NCI-H1436 treated with DMSO at 0.1 percent for 48 hours (cell line): ENCODE data around the gene TSPYL4.
"Not testable (repeated sequence)": the region's sequence is repeated elsewhere in the genome, so short reads cannot be mapped to it uniquely, and the experiment has no call there.

Source experiments
- DNase-seq: peaks from one replicate; lab custom pipeline; 2025; lab: John Stamatoyannopoulos, UW

The TSPYL4 gene

GRCh38 chr6:116253505-116254296 lies at the start of gene TSPYL4:
Gene TSPYL4 (minus strand): TSS chr6:116254075. CDS start chr6:116254008, 67 bp downstream.
- DNase-seq = peak; percentile 88

- DNase-seq = no peak
These were observed 47.2 kb upstream of the TSPYL4 start for GRCh38 chr6:116301104-116301503.

GRCh38 chr6:116300566-116300965 lies 46.7 kb upstream of the TSPYL4 start:
- no peak for DNase-seq

- DNase-seq = no peak
These were observed 45.1 kb upstream of the TSPYL4 start for GRCh38 chr6:116298973-116299372.

- DNase-seq = no peak
These were observed 44.4 kb upstream of the TSPYL4 start for GRCh38 chr6:116298273-116298672.

- no peak for DNase-seq
These were observed 38.7 kb upstream of the TSPYL4 start for GRCh38 chr6:116292553-116292952.

GRCh38 chr6:116291701-116292396 lies 38.0 kb upstream of the TSPYL4 start:
- no peak for DNase-seq

- no peak for DNase-seq
These were observed 36.9 kb upstream of the TSPYL4 start for GRCh38 chr6:116290799-116291198.

- no peak for DNase-seq
These were observed 36.0 kb upstream of the TSPYL4 start for GRCh38 chr6:116289876-116290275.

- no peak for DNase-seq
These were observed 33.9 kb upstream of the TSPYL4 start for GRCh38 chr6:116287689-116288282.

- no peak for DNase-seq
These were observed 33.0 kb upstream of the TSPYL4 start for GRCh38 chr6:116286773-116287358.

- DNase-seq = not testable (repeated sequence)
These were observed 31.1 kb upstream of the TSPYL4 start for GRCh38 chr6:116284984-116285383.

- DNase-seq = no peak
These were observed 29.3 kb upstream of the TSPYL4 start for GRCh38 chr6:116283191-116283590.

GRCh38 chr6:116282698-116283097 lies 28.8 kb upstream of the TSPYL4 start:
- DNase-seq = no peak

- no peak for DNase-seq
These were observed 27.1 kb upstream of the TSPYL4 start for GRCh38 chr6:116280933-116281316.

- DNase-seq = no peak
These were observed 26.5 kb upstream of the TSPYL4 start for GRCh38 chr6:116280161-116280932.

GRCh38 chr6:116279232-116280160 lies 25.6 kb upstream of the TSPYL4 start, which contains the start of gene TSPYL1:
Gene TSPYL1 (minus strand): TSS chr6:116279930. CDS start chr6:116279830, 100 bp downstream.
- peak; percentile 91 for DNase-seq

- no peak for DNase-seq
These were observed 25.0 kb upstream of the TSPYL4 start for GRCh38 chr6:116278854-116279231.

GRCh38 chr6:116278481-116278829 lies 24.6 kb upstream of the TSPYL4 start:
- DNase-seq = no peak

- no peak for DNase-seq
These were observed 23.2 kb upstream of the TSPYL4 start for GRCh38 chr6:116277124-116277523.
